BJ (cell line): ENCODE data around the gene GSG1L. TPM values are rescaled to one million over a fixed set of nuclear protein-coding genes. Genes with fewer than 3 reads are reported as not detected.

Experiments
- CTCF ChIA-PET: fragments of 350-600 bp; formaldehyde crosslinking; extraction: SDS; loops from one replicate; lab custom pipeline; 2021; ENCODE audit warnings: antibody characterized with exemption, inconsistent platforms; lab: Yijun Ruan, JAX
- POLR2A ChIA-PET: fragments of 300-600 bp; sonication (Branson Sonifier 250); formaldehyde crosslinking; extraction: SDS; loops from one replicate; lab custom pipeline; 2021; ENCODE audit warnings: antibody characterized with exemption; lab: Charles Lee
- DNase-seq: peaks from one replicate; pipeline ENCODE4 v3.0.0-alpha.2; 2011; ENCODE audit warnings: low read depth
- H3K27me3 ChIP-seq: 2 replicates; pipeline ENCODE4 v1.6.0; 2011; ENCODE audit warnings: low read length; ENCODE audit not compliant: control insufficient read depth, insufficient read depth
- H3K36me3 ChIP-seq: 2 replicates; pipeline ENCODE4 v1.5.1; 2011; ENCODE audit warnings: low read length; ENCODE audit not compliant: control insufficient read depth, insufficient read depth
- H3K4me3 ChIP-seq: 2 replicates; pipeline ENCODE4 v1.5.1; 2011; ENCODE audit warnings: low read depth, mild to moderate bottlenecking, control low read depth, low read length
- CTCF ChIP-seq: IDR thresholded peaks from 2 replicates; pipeline ENCODE4 v1.5.1; 2011; ENCODE audit warnings: low read depth, mild to moderate bottlenecking, control low read depth, inconsistent platforms, low read length, moderate library complexity; ENCODE audit not compliant: insufficient read depth
- polyA plus RNA-seq: library from polyadenylated mRNA; depleted of rRNA; stranded (reverse); fragments of >200 nt; gene quantifications from 2 replicates; pipeline ENCODE4 v1.2.3, GENCODE V29; 2011

GSG1L gene
- polyA plus RNA-seq, 1 experiment = not detected

- H3K27me3 ChIP-seq = no peaks in the 10 kb centered on the region
- peaks cover 6% of the 10 kb centered on the region for H3K36me3 ChIP-seq
- H3K4me3 ChIP-seq = no peak overlapping the region
- ChIA-PET CTCF (interaction anchor here (1.1 kb wide), 1 partner anchor 240 kb away, joined by 3 read pairs; no protein-coding TSS in a partner anchor), POLR2A (no interaction called here)
- TF ChIP-seq CTCF = no peak
- no peak for DNase-seq
Observed at GRCh38 chr16:27756206-27756970, 307.1 kb downstream of the GSG1L start.

- peaks cover 8% of the 10 kb centered on the region for H3K36me3 ChIP-seq
- CTCF ChIA-PET = interaction anchor here (1.1 kb wide), 1 partner anchor 238 kb away, joined by 3 read pairs; no protein-coding TSS in a partner anchor
- H3K4me3 ChIP-seq = no peak overlapping the region
- TF ChIP-seq CTCF = no peak
- POLR2A ChIA-PET = no interaction called here
- H3K27me3 ChIP-seq = no peaks in the 10 kb centered on the region
- no peak for DNase-seq
Observed at GRCh38 chr16:27754788-27755690, 308.5 kb downstream of the GSG1L start.

GRCh38 chr16:27753563-27753962 lies 310.0 kb downstream of the GSG1L start:
- POLR2A ChIA-PET = no interaction called here

GRCh38 chr16:27752241-27752640 lies 311.3 kb downstream of the GSG1L start:
- ChIA-PET CTCF (no interaction called here), POLR2A (no interaction called here)
- Histone ChIP-seq H3K36me3 (peaks cover 9% of the 10 kb centered on the region), H3K27me3 (no peaks in the 10 kb centered on the region), H3K4me3 (no peak overlapping the region)
- no peak for TF ChIP-seq CTCF
- no peak for DNase-seq

More at GRCh38 chr16:27753563-27753962, 310.0 kb downstream of the GSG1L start:
- peaks cover 9% of the 10 kb centered on the region for H3K36me3 ChIP-seq
- no peak overlapping the region for H3K4me3 ChIP-seq
- CTCF ChIA-PET = no interaction called here
- TF ChIP-seq CTCF = no peak
- no peaks in the 10 kb centered on the region for H3K27me3 ChIP-seq
- DNase-seq = no peak

GRCh38 chr16:27751676-27752075 lies 311.8 kb downstream of the GSG1L start:
- Histone ChIP-seq H3K36me3 (peaks cover 9% of the 10 kb centered on the region), H3K4me3 (no peak overlapping the region), H3K27me3 (no peaks in the 10 kb centered on the region)
- no peak for DNase-seq
- POLR2A ChIA-PET = no interaction called here
- TF ChIP-seq CTCF = no peak
- CTCF ChIA-PET = no interaction called here
